ENCODE results near the gene EPHB2. TPM values are rescaled to one million over a fixed set of nuclear protein-coding genes. Genes with fewer than 3 reads are reported as not detected.
A peak's percentile ranks its signal among the peaks of the same experiment; 100 is the strongest.

The EPHB2 gene
- total and polyA plus RNA-seq, 2 of the 8 experiments (the other 6 are each of a cell fraction or from before 2014, with no cell fraction given): 15.8 to 17.2 TPM

DNA sequence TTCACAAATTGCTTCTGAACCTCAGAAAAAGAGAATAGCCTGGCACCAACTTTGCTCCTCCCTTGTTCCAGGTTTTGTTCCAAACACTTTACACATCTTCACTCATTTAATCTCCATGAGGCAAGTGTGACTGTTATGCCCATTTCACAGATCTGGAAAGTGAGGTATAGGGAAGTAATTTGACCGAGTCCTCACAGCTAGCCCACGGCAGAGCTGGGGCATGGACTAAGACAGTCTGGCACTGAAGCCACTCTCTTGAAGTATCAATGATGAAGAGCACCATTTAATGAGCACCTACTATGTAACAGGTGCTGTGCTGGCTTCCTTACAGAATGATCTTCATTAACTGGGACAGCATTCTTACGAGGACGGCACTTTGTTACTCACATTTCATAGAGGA is 38.6 kb upstream of the EPHB2 start:
- H3K23ac ChIP-seq (ENCODE audit: insufficient read length): no peak overlapping the region
- H2BK5ac ChIP-seq (ENCODE audit: low read depth, low read length): no peak overlapping the region
- no peak overlapping the region for H4K5ac ChIP-seq (ENCODE audit: insufficient read length, low read depth, low read length)
- no peak overlapping the region for H2BK15ac ChIP-seq (ENCODE audit: low read length)
- no peaks in the 10 kb centered on the region for H3K36me3 ChIP-seq (ENCODE audit: control insufficient read depth in 2 of 4, insufficient read depth in 4 of 4, low read length in 3 of 4)
- TF ChIP-seq KDM1A (IDR thresholded peaks at IDR 0.05; ENCODE audit: borderline replicate concordance, low read length) (peak; percentile 86; the same call in 1 of the 2 replicates), SIN3A (conservative IDR thresholded peaks at IDR 0.05 in 1 of 2, IDR thresholded peaks at IDR 0.05 in 1 of 2; ENCODE audit: low read depth in 1 of 2, low read length in 2 of 2) (no peak)
- ChIA-PET CTCF (ENCODE audit: partially characterized antibody) (interaction anchor here (1.3 to 6.0 kb wide), 8 partner anchors 9 to 291 kb away, joined by 4 to 43 read pairs (median 28); partner anchors contain the start of gene C1QB), POLR2A (ENCODE audit: partially characterized antibody) (no interaction called here)
- FAIRE-seq (no peak), DNase-seq (ENCODE audit: low read depth in 1 of 2, low spot score in 2 of 2) (no peak)
- H3K4me2 ChIP-seq (ENCODE audit: insufficient read depth in 1 of 2, low read depth in 2 of 2, low read length in 2 of 2): no peak overlapping the region
- no peak overlapping the region for H3K4ac ChIP-seq (replicated peaks; ENCODE audit: insufficient read length, low read depth, low read length)
- H3K4me3 ChIP-seq (ENCODE audit: extremely low read depth in 1 of 4, insufficient read depth in 2 of 4, low read depth in 3 of 4, low read length in 4 of 4): no peak overlapping the region
- no peak overlapping the region for H3K14ac ChIP-seq (ENCODE audit: insufficient read length)
- H3K27ac ChIP-seq (ENCODE audit: low read depth, low read length): no peak overlapping the region
- no peaks in the 10 kb centered on the region for H4K20me1 ChIP-seq (replicated peaks in 1 of 2; ENCODE audit: control insufficient read depth in 1 of 2, insufficient read depth in 2 of 2, low read length in 2 of 2)
- H3K79me1 ChIP-seq (ENCODE audit: low read depth, low read length): no peaks in the 10 kb centered on the region
- peaks cover 0 to 7% (median 4%) of the 10 kb centered on the region in 4 experiments; a peak in 4 of 7 replicates for H3K4me1 ChIP-seq (replicated peaks in 1 of 4; ENCODE audit: control insufficient read depth in 3 of 4, insufficient read depth in 4 of 4, low read length in 3 of 4)
- no peak overlapping the region for H2BK20ac ChIP-seq (ENCODE audit: low read length)
- H3K23me2 ChIP-seq (ENCODE audit: low read depth, low read length): no peaks in the 10 kb centered on the region
- no peak overlapping the region for H4K91ac ChIP-seq (replicated peaks; ENCODE audit: insufficient read length, low read length)
- no peak overlapping the region for H3K56ac ChIP-seq (replicated peaks; ENCODE audit: insufficient read length, low read depth, low read length)
- H2BK12ac ChIP-seq (ENCODE audit: low read depth, low read length): no peak overlapping the region
- H3K27me3 ChIP-seq (replicated peaks in 1 of 4; ENCODE audit: control insufficient read depth in 3 of 4, extremely low read depth in 1 of 4, insufficient read depth in 3 of 4, low read length in 3 of 4): no peaks in the 10 kb centered on the region; a peak in 1 of 7 replicates
- H2AFZ ChIP-seq (ENCODE audit: low read length): no peak overlapping the region
- H4K8ac ChIP-seq (ENCODE audit: extremely low read depth, insufficient read depth, low read length): no peak overlapping the region
- no peak overlapping the region for H3K9ac ChIP-seq (replicated peaks in 1 of 4; ENCODE audit: extremely low read depth in 1 of 4, low read depth in 3 of 4, low read length in 3 of 4)
- H3K9me3 ChIP-seq (ENCODE audit: insufficient read depth in 2 of 2, low read depth in 1 of 2, low read length in 1 of 2): no peaks in the 10 kb centered on the region
- H2BK120ac ChIP-seq (replicated peaks; ENCODE audit: low read depth, low read length): no peak overlapping the region
- no peak overlapping the region for H2AK5ac ChIP-seq (ENCODE audit: low read depth, low read length)
- 97% methylated on average over 4 of the region's 4 CpGs; no CpG with 5 or more reads in 1 of the 2 experiments for WGBS, 2 experiments (ENCODE audit: extremely low coverage in 1 of 2, insufficient coverage in 1 of 2, insufficient read length in 1 of 2, insufficient replicate concordance in 2 of 2, low coverage in 1 of 2, low lambda C conversion rate in 2 of 2, missing lambda C conversion rate in 1 of 2)
- no peaks in the 10 kb centered on the region for H3K79me2 ChIP-seq (ENCODE audit: control insufficient read depth in 1 of 2, insufficient read depth in 2 of 2, low read length in 2 of 2)
- H3K18ac ChIP-seq (ENCODE audit: extremely low read depth, low read length): no peak overlapping the region
